Chondrocyte (in vitro differentiated cells): ENCODE measurements around the gene OR51F2. TPM values are rescaled to one million over a fixed set of nuclear protein-coding genes. Genes with fewer than 3 reads are reported as not detected.

Source experiments
- DNase-seq: peaks from one replicate; pipeline ENCODE4 v3.0.0; 2021; ENCODE audit warnings: mixed read lengths, low spot score
- H3K27ac Mint-ChIP-seq: one replicate; pipeline ENCODE4 v1.8.0; 2021; ENCODE audit warnings: mild to moderate bottlenecking, moderate library complexity, mixed read lengths; ENCODE audit not compliant: unreplicated experiment
- H3K27me3 Mint-ChIP-seq: 2 replicates; pipeline ENCODE4 v1.8.0; 2021; ENCODE audit warnings: low read depth, mixed read lengths
- H3K36me3 Mint-ChIP-seq: 2 replicates; pipeline ENCODE4 v1.8.0; 2021; ENCODE audit warnings: low read depth, mixed read lengths
- H3K4me1 Mint-ChIP-seq: 2 replicates; pipeline ENCODE4 v1.8.0; 2021; ENCODE audit warnings: low read depth, mild to moderate bottlenecking, mixed read lengths
- H3K4me3 Mint-ChIP-seq: one replicate; pipeline ENCODE4 v1.8.0; 2021; ENCODE audit warnings: mild to moderate bottlenecking, moderate library complexity, mixed read lengths; ENCODE audit not compliant: unreplicated experiment
- H3K9me3 Mint-ChIP-seq: 2 replicates; pipeline ENCODE4 v1.8.0; 2021; ENCODE audit warnings: low read depth, mixed read lengths
- total RNA-seq: library from RNA; stranded (reverse); gene quantifications from 3 replicates; pipeline ENCODE4 v1.2.1, GENCODE V29; 2021
- TF ChIP-seq, protein P1 (sequence below): fragments of 200-600 bp; sonication (generic); IDR thresholded peaks from 2 replicates; pipeline ENCODE4 v1.5.0; 2021; ENCODE audit warnings: antibody characterized with exemption, mild to moderate bottlenecking, moderate library complexity

Gene OR51F2
- total RNA-seq, 1 donor from 2014 or later = not detected

DNA sequence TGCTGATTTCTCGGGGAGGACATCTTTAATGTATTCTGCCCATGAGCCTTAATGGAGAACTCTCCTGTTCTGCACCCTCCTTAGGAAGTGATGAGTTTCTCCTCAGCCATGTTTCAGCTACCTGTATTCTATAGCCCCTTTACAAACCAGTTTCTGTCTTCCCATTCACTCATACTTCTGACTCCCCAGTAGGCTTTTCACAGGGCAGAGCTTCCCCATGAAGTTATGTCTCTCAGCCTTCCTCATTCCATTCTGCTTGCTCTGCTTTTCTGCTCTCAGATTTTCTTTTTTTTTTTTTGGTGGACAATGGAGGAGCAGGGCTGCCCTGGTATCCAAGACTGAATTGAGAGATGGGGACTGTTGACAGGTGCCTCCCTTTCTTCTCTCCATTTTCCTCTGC is 12.6 kb upstream of the OR51F2 start:
- Mint-ChIP-seq H3K4me1 (no peaks in the 10 kb centered on the region), H3K27me3 (peaks cover 10% of the 10 kb centered on the region), H3K4me3 (no peak overlapping the region), H3K9me3 (no peaks in the 10 kb centered on the region), H3K27ac (no peak overlapping the region), H3K36me3 (no peaks in the 10 kb centered on the region)
- TF ChIP-seq, protein P1, sequence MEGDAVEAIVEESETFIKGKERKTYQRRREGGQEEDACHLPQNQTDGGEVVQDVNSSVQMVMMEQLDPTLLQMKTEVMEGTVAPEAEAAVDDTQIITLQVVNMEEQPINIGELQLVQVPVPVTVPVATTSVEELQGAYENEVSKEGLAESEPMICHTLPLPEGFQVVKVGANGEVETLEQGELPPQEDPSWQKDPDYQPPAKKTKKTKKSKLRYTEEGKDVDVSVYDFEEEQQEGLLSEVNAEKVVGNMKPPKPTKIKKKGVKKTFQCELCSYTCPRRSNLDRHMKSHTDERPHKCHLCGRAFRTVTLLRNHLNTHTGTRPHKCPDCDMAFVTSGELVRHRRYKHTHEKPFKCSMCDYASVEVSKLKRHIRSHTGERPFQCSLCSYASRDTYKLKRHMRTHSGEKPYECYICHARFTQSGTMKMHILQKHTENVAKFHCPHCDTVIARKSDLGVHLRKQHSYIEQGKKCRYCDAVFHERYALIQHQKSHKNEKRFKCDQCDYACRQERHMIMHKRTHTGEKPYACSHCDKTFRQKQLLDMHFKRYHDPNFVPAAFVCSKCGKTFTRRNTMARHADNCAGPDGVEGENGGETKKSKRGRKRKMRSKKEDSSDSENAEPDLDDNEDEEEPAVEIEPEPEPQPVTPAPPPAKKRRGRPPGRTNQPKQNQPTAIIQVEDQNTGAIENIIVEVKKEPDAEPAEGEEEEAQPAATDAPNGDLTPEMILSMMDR = no peak
- DNase-seq = no peak

DNA sequence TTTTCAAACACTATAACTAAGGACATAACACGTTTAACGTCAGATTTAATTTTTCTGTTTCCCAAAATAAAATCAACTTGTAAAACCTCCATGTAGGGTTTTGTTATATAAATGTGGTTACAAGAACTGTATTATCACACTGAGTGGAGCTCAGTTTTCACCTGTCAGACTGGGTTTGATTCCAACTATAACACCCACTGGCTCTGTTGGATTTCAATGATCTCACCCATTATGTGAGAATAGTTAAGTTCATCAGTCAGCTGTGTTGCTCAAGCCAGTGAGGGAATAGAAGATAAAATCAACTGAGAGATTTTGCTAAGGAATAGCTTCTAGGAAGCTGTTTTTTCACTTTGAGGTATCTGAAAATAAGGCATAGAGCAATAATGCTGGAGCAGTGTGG is 11.9 kb upstream of the OR51F2 start:
- Mint-ChIP-seq H3K27me3 (peaks cover 14% of the 10 kb centered on the region), H3K4me3 (no peak overlapping the region), H3K9me3 (no peaks in the 10 kb centered on the region), H3K36me3 (no peaks in the 10 kb centered on the region), H3K27ac (no peak overlapping the region), H3K4me1 (no peaks in the 10 kb centered on the region)
- TF ChIP-seq, protein P1 = no peak
- no peak for DNase-seq

DNA sequence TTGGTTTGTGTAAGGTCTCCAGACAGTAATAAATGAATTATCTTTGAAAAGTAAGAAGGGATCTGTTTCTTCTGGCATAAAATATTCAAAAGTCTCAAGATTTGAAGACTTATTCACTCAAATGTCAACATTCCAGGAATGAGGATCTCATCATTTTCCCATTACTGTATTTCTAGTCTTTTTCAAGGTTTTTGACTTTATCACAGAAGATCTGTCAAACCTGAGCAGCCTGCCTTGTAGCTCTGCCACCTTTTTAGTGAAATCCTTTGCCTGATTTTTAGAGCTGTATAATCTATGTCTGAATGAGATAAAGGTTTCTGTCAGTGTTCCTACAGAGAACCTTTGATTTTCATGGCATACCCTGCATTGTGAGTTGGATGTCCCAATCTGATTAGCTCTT is 4.0 kb downstream of the OR51F2 start:
- no peak overlapping the region for H3K4me3 Mint-ChIP-seq

DNA sequence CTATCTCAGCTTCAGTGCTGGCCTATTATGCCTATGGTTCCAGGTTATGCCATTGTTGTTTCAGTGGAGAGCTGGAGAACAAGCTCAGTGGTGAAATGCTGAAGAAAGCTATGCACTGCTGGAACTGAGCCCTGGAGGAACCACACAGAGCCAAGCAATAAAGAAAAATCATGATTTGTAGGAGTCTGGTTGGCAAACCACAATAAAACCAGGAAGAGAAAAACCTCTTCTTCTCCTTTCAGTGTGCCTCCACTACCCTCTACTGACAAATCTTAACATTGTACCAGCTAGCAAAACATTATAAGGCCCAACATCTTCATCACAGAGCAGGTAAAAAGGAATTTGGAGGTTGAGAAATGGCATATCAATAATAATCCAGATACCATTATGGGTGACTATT is 5.3 kb downstream of the OR51F2 start:
- no peaks in the 10 kb centered on the region for H3K9me3 Mint-ChIP-seq
- H3K36me3 Mint-ChIP-seq = no peaks in the 10 kb centered on the region
- H3K4me1 Mint-ChIP-seq = no peaks in the 10 kb centered on the region
- H3K27me3 Mint-ChIP-seq = peaks cover 6% of the 10 kb centered on the region
- H3K4me3 Mint-ChIP-seq = no peak overlapping the region
- no peak for DNase-seq
- no peak overlapping the region for H3K27ac Mint-ChIP-seq
- TF ChIP-seq, protein P1 = peak; percentile 85

More for the DNA sequence above, 4.0 kb downstream of the OR51F2 start:
- no peaks in the 10 kb centered on the region for H3K9me3 Mint-ChIP-seq
- H3K27me3 Mint-ChIP-seq = peaks cover 6% of the 10 kb centered on the region
- no peaks in the 10 kb centered on the region for H3K36me3 Mint-ChIP-seq
- DNase-seq = no peak
- H3K27ac Mint-ChIP-seq = no peak overlapping the region
- TF ChIP-seq, protein P1 = no peak
- peaks cover 3% of the 10 kb centered on the region for H3K4me1 Mint-ChIP-seq

DNA sequence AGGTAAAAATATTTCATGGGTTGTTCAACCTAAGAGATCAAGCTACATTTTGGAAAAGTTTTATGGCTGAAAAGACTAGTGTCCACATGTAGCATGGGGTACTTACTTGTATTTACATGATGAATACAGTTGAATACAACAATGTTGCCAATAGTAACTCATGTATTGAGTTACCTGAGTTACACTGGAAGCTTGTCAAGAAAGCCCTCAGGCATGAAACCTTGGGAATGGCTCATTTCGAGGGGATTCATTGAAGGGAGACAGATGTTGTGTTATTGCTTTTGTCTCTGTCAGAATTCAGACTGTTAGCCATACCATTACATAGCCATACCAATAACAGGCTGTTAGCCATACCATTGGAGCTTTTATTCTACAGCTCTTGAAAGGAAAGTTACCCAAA is 9.2 kb downstream of the OR51F2 start:
- Mint-ChIP-seq H3K4me3 (no peak overlapping the region), H3K36me3 (no peaks in the 10 kb centered on the region), H3K27ac (no peak overlapping the region), H3K9me3 (no peaks in the 10 kb centered on the region), H3K4me1 (no peaks in the 10 kb centered on the region), H3K27me3 (peaks cover 17% of the 10 kb centered on the region)
- no peak for DNase-seq
- TF ChIP-seq, protein P1 = no peak
